HEK293 (cell line): ENCODE data around the gene TEX14.

ENCODE experiments used
- CTCF ChIA-PET: fragments of 350-600 bp; formaldehyde crosslinking; extraction: SDS; loops from one replicate; lab custom pipeline; 2021; ENCODE audit warnings: antibody characterized with exemption; lab: Yijun Ruan, JAX
- POLR2A ChIA-PET: fragments of 300-600 bp; formaldehyde crosslinking; extraction: SDS; loops from one replicate; lab custom pipeline; 2020; ENCODE audit warnings: antibody characterized with exemption, inconsistent platforms; lab: Yijun Ruan, JAX
- H3K27ac ChIP-seq: fragments of 200-500 bp; sonication (Bioruptor generic); 2 replicates; pipeline ENCODE4 v1.5.1; 2014; ENCODE audit warnings: low read depth, low read length, control low read depth, inconsistent platforms; ENCODE audit errors: extremely low read depth
- H3K36me3 ChIP-seq, 2 experiments: fragments of 200-500 bp in 1 of 2; sonication (Bioruptor generic) in 1 of 2; 1 replicate in 1 of 2; 2 replicates in 1 of 2; pipeline ENCODE4 v1.5.1; 2014 to 2017; ENCODE audit warnings: inconsistent platforms in 2 of 2, low read length in 2 of 2; ENCODE audit not compliant: control insufficient read depth in 2 of 2, insufficient read depth in 1 of 2
- H3K4me1 ChIP-seq: fragments of 200-500 bp; sonication (Bioruptor generic); 2 replicates; pipeline ENCODE4 v1.5.1; 2014; ENCODE audit warnings: mild to moderate bottlenecking, low read length, inconsistent platforms; ENCODE audit not compliant: control insufficient read depth, insufficient read depth
- H3K4me3 ChIP-seq: 2 replicates; pipeline ENCODE4 v1.5.1; 2011; ENCODE audit warnings: low read depth, mild to moderate bottlenecking, control low read depth, low read length, moderate library complexity
- H3K9me3 ChIP-seq: fragments of 200-500 bp; sonication (Bioruptor generic); 2 replicates; pipeline ENCODE4 v1.5.1; 2014; ENCODE audit warnings: low read depth, low read length, inconsistent platforms; ENCODE audit not compliant: control insufficient read depth, insufficient read depth
- BCL11B ChIP-seq: fragments of 450-650 bp; formaldehyde crosslinking; IDR thresholded peaks from 2 replicates; pipeline ENCODE4 v1.5.1; 2016; ENCODE audit warnings: low read depth, missing biosample characterization, missing genetic modification characterization
- KLF17 ChIP-seq: fragments of 450-650 bp; formaldehyde crosslinking; IDR thresholded peaks from 2 replicates; pipeline ENCODE4 v1.5.1; 2016; ENCODE audit warnings: missing biosample characterization, missing genetic modification characterization
- MEIS1 ChIP-seq: sonication (generic); formaldehyde crosslinking; IDR thresholded peaks from 2 replicates; pipeline ENCODE4 v1.8.1; 2022; ENCODE audit warnings: missing genetic modification reagents, mild to moderate bottlenecking, borderline replicate concordance
- MZF1 ChIP-seq: fragments of 450-650 bp; formaldehyde crosslinking; IDR thresholded peaks from 2 replicates; pipeline ENCODE4 v1.5.1; 2017; ENCODE audit warnings: missing biosample characterization, missing genetic modification characterization, borderline replicate concordance
- PRDM10 ChIP-seq: fragments of 450-650 bp; formaldehyde crosslinking; IDR thresholded peaks from 2 replicates; pipeline ENCODE4 v1.5.1; 2016; ENCODE audit warnings: missing biosample characterization, missing genetic modification characterization
- SCRT2 ChIP-seq: fragments of 450-650 bp; formaldehyde crosslinking; IDR thresholded peaks from 2 replicates; pipeline ENCODE4 v1.5.1; 2016; ENCODE audit warnings: missing biosample characterization, missing genetic modification characterization
- SP3 ChIP-seq: fragments of 450-650 bp; formaldehyde crosslinking; IDR thresholded peaks from 2 replicates; pipeline ENCODE4 v1.5.1; 2016; ENCODE audit warnings: missing biosample characterization, missing genetic modification characterization
- YY1 ChIP-seq: fragments of 450-650 bp; formaldehyde crosslinking; IDR thresholded peaks from 2 replicates; pipeline ENCODE4 v1.5.1; 2018; ENCODE audit warnings: missing biosample characterization, missing genetic modification characterization
- ZBTB6 ChIP-seq: fragments of 450-650 bp; formaldehyde crosslinking; IDR thresholded peaks from 2 replicates; pipeline ENCODE4 v1.5.1; 2017; ENCODE audit warnings: missing biosample characterization, missing genetic modification characterization
- ZFP41 ChIP-seq: fragments of 450-650 bp; formaldehyde crosslinking; IDR thresholded peaks from 2 replicates; pipeline ENCODE4 v1.5.1; 2016; ENCODE audit warnings: missing biosample characterization, missing genetic modification characterization, borderline replicate concordance
- ZNF138 ChIP-seq: fragments of 450-650 bp; formaldehyde crosslinking; IDR thresholded peaks from 2 replicates; pipeline ENCODE4 v1.5.1; 2016; ENCODE audit warnings: missing biosample characterization, missing genetic modification characterization, borderline replicate concordance
- ZNF24 ChIP-seq: fragments of 450-650 bp; formaldehyde crosslinking; IDR thresholded peaks from 2 replicates; pipeline ENCODE4 v1.5.1; 2016; ENCODE audit warnings: missing biosample characterization, missing genetic modification characterization
- ZNF366 ChIP-seq: fragments of 450-650 bp; formaldehyde crosslinking; conservative IDR thresholded peaks from 2 replicates; pipeline ENCODE4 v1.5.1; 2016; ENCODE audit warnings: missing biosample characterization, missing genetic modification characterization
- ZNF514 ChIP-seq: fragments of 450-650 bp; formaldehyde crosslinking; IDR thresholded peaks from 2 replicates; pipeline ENCODE4 v1.5.1; 2016; ENCODE audit warnings: missing biosample characterization, missing genetic modification characterization
- ZNF621 ChIP-seq: fragments of 450-650 bp; formaldehyde crosslinking; IDR thresholded peaks from 2 replicates; pipeline ENCODE4 v1.5.1; 2017; ENCODE audit warnings: missing biosample characterization, missing genetic modification characterization
- ZNF629 ChIP-seq: fragments of 450-650 bp; formaldehyde crosslinking; IDR thresholded peaks from 2 replicates; pipeline ENCODE4 v1.5.1; 2017; ENCODE audit warnings: missing biosample characterization, missing genetic modification characterization
- ZNF707 ChIP-seq: fragments of 450-650 bp; formaldehyde crosslinking; IDR thresholded peaks from 2 replicates; pipeline ENCODE4 v1.5.1; 2016; ENCODE audit warnings: missing biosample characterization, missing genetic modification characterization
- ZNF791 ChIP-seq: fragments of 450-650 bp; formaldehyde crosslinking; IDR thresholded peaks from 2 replicates; pipeline ENCODE4 v1.5.1; 2016; ENCODE audit warnings: missing biosample characterization, missing genetic modification characterization
- ZNF843 ChIP-seq: fragments of 450-650 bp; formaldehyde crosslinking; IDR thresholded peaks from 2 replicates; pipeline ENCODE4 v1.5.1; 2016; ENCODE audit warnings: missing biosample characterization, missing genetic modification characterization

TEX14 gene

GRCh38 chr17:58575511-58575910 is 116.3 kb downstream of the TEX14 start (continued):
- TF ChIP-seq KLF17 (tag by site-specific recombination) = no peak
- TF ChIP-seq ZNF621 = no peak

GRCh38 chr17:58574025-58574424 is 117.8 kb downstream of the TEX14 start:
- no peak for TF ChIP-seq ZNF366 (tag by site-specific recombination)
- TF ChIP-seq ZNF791 (tag by site-specific recombination) = no peak
- TF ChIP-seq YY1 (tag by site-specific recombination) = no peak
- TF ChIP-seq ZNF24 = no peak
- no peak for TF ChIP-seq ZNF138 (tag by site-specific recombination)
- no peak for TF ChIP-seq ZFP41
- TF ChIP-seq SCRT2 (tag by site-specific recombination) = no peak
- TF ChIP-seq KLF17 (tag by site-specific recombination) = no peak
- no peak for TF ChIP-seq ZNF843 (tag by site-specific recombination)
- TF ChIP-seq MZF1 (tag by site-specific recombination) = no peak
- TF ChIP-seq MEIS1 (CRISPR knock-in tag) = no peak
- TF ChIP-seq ZBTB6 = no peak
- no peak for TF ChIP-seq SP3 (tag by site-specific recombination)
- no peak for TF ChIP-seq BCL11B
- no peak for TF ChIP-seq ZNF707 (tag by site-specific recombination)
- no peak for TF ChIP-seq ZNF514 (tag by site-specific recombination)
- TF ChIP-seq, all 188 proteins: peak for 0
- CTCF ChIA-PET = interaction anchor here (0.5 to 8.5 kb wide), 5 partner anchors 13 to 331 kb away, joined by 3 to 79 read pairs (median 4); no protein-coding TSS in a partner anchor
- H3K36me3 ChIP-seq = peaks cover 0 to 2% of the 10 kb centered on the region in 2 experiments; a peak in 1 of 3 replicates
- H3K4me1 ChIP-seq = peaks cover 3% of the 10 kb centered on the region; the same call in 1 of the 2 replicates
- no peak overlapping the region for H3K27ac ChIP-seq
- POLR2A ChIA-PET = interaction anchor here (1.0 kb wide), 1 partner anchor 57 kb away, joined by 3 read pairs; no protein-coding TSS in a partner anchor
- no peak overlapping the region for H3K4me3 ChIP-seq
- H3K9me3 ChIP-seq = no peaks in the 10 kb centered on the region

GRCh38 chr17:58572846-58573245 is 119.0 kb downstream of the TEX14 start:
- ChIA-PET POLR2A (interaction anchor here (0.8 kb wide), 1 partner anchor 59 kb away, joined by 4 read pairs; no protein-coding TSS in a partner anchor), CTCF (interaction anchor here (0.7 to 8.5 kb wide), 2 partner anchors 14 to 1068 kb away, joined by 5 to 79 read pairs; no protein-coding TSS in a partner anchor)
- Histone ChIP-seq H3K4me1 (peaks cover 3% of the 10 kb centered on the region; the same call in 1 of the 2 replicates), H3K4me3 (no peak overlapping the region), H3K27ac (no peak overlapping the region), H3K9me3 (no peaks in the 10 kb centered on the region), H3K36me3 (peaks cover 0 to 2% of the 10 kb centered on the region in 2 experiments; a peak in 1 of 3 replicates)
- TF ChIP-seq ZNF629 (tag by site-specific recombination) = no peak
- TF ChIP-seq PRDM10 = 0 out of 2 replicates have a peak, but pooled peaks have one; percentile 24
